SK-N-SH treated with all-trans-retinoic acid at 6 μM for 48 hours (cell line): ENCODE results near the gene BLNK.

Experiments used
- CSDC2 ChIP-seq: fragments of 250-450 bp; sonication (Bioruptor Pico); IDR thresholded peaks from 2 replicates; pipeline ENCODE4 v1.5.0; 2020; ENCODE audit warnings: mild to moderate bottlenecking, moderate library complexity
- GLIS3 ChIP-seq: fragments of 250-450 bp; sonication (Bioruptor Pico); IDR thresholded peaks from 2 replicates; pipeline ENCODE4 v1.5.0; 2020; ENCODE audit warnings: mild to moderate bottlenecking, moderate library complexity
- ISL1 ChIP-seq: fragments of 250-450 bp; sonication (Bioruptor Pico); IDR thresholded peaks from 2 replicates; pipeline ENCODE4 v2.1.2; 2022; ENCODE audit warnings: mild to moderate bottlenecking, moderate library complexity
- RARB ChIP-seq: fragments of 250-450 bp; sonication (Bioruptor Pico); IDR thresholded peaks from 2 replicates; pipeline ENCODE4 v1.8.0; 2021; ENCODE audit warnings: mild to moderate bottlenecking, moderate library complexity
- ZC3H10 ChIP-seq: fragments of 250-450 bp; sonication (Bioruptor Pico); IDR thresholded peaks from 2 replicates; pipeline ENCODE4 v1.5.1; 2021; ENCODE audit warnings: mild to moderate bottlenecking, moderate library complexity
- ZFP3 ChIP-seq: fragments of 250-450 bp; sonication (Bioruptor Pico); IDR thresholded peaks from 2 replicates; pipeline ENCODE4 v1.5.0; 2020; ENCODE audit warnings: mild to moderate bottlenecking, moderate library complexity
- ZFP30 ChIP-seq: fragments of 450-650 bp; formaldehyde crosslinking; IDR thresholded peaks from 2 replicates; pipeline ENCODE4 v1.5.0; 2022; ENCODE audit warnings: mild to moderate bottlenecking, moderate library complexity
- ZNF565 ChIP-seq: fragments of 450-650 bp; formaldehyde crosslinking; conservative IDR thresholded peaks from 2 replicates; pipeline ENCODE4 v1.5.0; 2020; ENCODE audit warnings: low read depth, mild to moderate bottlenecking, moderate library complexity
- TF ChIP-seq, protein P1 (sequence below): fragments of 250-450 bp; sonication (Bioruptor Pico); IDR thresholded peaks from 2 replicates; pipeline ENCODE4 v1.8.0; 2020; ENCODE audit warnings: mild to moderate bottlenecking, moderate library complexity, borderline replicate concordance

DNA sequence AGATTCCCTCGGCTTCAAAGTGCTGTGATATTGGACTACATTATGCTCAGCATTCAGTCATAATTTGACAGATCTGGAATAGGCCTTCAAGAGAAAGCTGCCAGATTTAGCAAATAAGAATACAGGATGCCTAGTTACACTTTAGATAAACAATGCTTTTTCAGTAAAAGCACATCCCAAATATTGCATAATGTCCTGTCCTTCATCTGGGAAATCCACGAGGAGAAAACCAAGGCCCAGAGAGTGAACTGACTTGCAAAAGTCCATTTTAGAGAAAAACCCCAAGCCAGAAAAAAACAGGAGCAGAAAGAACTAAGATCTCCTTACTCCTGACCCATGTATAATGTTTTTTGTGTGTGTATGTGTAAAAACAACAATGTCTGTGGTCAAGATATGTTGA lies 12.0 kb upstream of the BLNK start:
- TF ChIP-seq ZFP3 (no peak), ISL1 (no peak), GLIS3 (CRISPR knock-in tag) (no peak), RARB (CRISPR knock-in tag) (no peak), CSDC2 (CRISPR knock-in tag) (no peak), ZFP30 (no peak), ZNF565 (CRISPR knock-in tag) (no peak), ZC3H10 (CRISPR knock-in tag) (no peak)
- TF ChIP-seq, protein P1, sequence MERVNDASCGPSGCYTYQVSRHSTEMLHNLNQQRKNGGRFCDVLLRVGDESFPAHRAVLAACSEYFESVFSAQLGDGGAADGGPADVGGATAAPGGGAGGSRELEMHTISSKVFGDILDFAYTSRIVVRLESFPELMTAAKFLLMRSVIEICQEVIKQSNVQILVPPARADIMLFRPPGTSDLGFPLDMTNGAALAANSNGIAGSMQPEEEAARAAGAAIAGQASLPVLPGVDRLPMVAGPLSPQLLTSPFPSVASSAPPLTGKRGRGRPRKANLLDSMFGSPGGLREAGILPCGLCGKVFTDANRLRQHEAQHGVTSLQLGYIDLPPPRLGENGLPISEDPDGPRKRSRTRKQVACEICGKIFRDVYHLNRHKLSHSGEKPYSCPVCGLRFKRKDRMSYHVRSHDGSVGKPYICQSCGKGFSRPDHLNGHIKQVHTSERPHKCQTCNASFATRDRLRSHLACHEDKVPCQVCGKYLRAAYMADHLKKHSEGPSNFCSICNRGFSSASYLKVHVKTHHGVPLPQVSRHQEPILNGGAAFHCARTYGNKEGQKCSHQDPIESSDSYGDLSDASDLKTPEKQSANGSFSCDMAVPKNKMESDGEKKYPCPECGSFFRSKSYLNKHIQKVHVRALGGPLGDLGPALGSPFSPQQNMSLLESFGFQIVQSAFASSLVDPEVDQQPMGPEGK (CRISPR knock-in tag) = no peak
